HEK293 (cell line): ENCODE results near the gene CXXC1.

Source experiments
- INSM2 ChIP-seq: fragments of 450-650 bp; formaldehyde crosslinking; IDR thresholded peaks from 2 replicates; pipeline ENCODE4 v1.5.1; 2016; ENCODE audit warnings: missing biosample characterization, missing genetic modification characterization
- PBX3 ChIP-seq: sonication (generic); formaldehyde crosslinking; IDR thresholded peaks from 2 replicates; pipeline ENCODE4 v1.8.1; 2022; ENCODE audit warnings: mild to moderate bottlenecking, moderate library complexity, missing genetic modification reagents
- TRIM28 ChIP-seq: IDR thresholded peaks from 2 replicates; pipeline ENCODE4 v1.6.1; 2011; ENCODE audit warnings: low read length, control low read depth, borderline replicate concordance
- ZNF133 ChIP-seq: fragments of 450-650 bp; formaldehyde crosslinking; IDR thresholded peaks from 2 replicates; pipeline ENCODE4 v1.5.1; 2016; ENCODE audit warnings: missing biosample characterization, missing genetic modification characterization
- ZNF274 ChIP-seq, 2 experiments: fragments of 200-500 bp in 1 of 2; fragments of 450-650 bp in 1 of 2; sonication (Bioruptor generic) in 1 of 2; formaldehyde crosslinking in 1 of 2; IDR thresholded peaks; 2 replicates each; pipeline versions ENCODE4 v1.5.1 to v1.6.1; 2014 to 2016; ENCODE audit warnings: borderline replicate concordance in 1 of 2, inconsistent platforms in 1 of 2, low read length in 1 of 2, missing biosample characterization in 1 of 2, missing genetic modification characterization in 1 of 2
- ZNF280C ChIP-seq: fragments of 450-650 bp; formaldehyde crosslinking; IDR thresholded peaks from 2 replicates; pipeline ENCODE4 v1.5.1; 2016; ENCODE audit warnings: missing biosample characterization, missing genetic modification characterization
- TF ChIP-seq, protein P1 (sequence below): fragments of 450-650 bp; formaldehyde crosslinking; IDR thresholded peaks from 2 replicates; pipeline ENCODE4 v1.5.1; 2016; ENCODE audit warnings: missing biosample characterization, missing genetic modification characterization

DNA sequence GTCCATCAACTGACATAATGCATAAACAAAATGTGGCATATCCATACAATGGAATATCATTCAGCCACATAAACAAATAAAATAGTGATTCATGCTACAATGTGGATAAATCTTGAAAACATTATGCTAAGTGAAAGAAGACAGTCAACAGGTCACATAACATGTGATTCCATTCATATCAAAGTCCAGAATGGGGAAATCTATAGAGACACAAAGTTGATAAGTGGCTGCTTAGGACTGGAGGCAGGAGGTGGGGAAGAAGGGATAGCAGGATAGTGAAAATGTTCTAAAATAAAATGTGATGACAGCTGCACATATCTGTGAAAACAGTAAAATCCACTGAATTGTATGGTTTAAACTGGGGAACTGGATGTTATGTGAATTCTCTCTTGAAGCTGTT is 39.9 kb downstream of the CXXC1 start:
- TF ChIP-seq ZNF280C (tag by site-specific recombination), result no peak
- TF ChIP-seq ZNF133 (tag by site-specific recombination), result no peak
- no peak for TF ChIP-seq PBX3 (CRISPR knock-in tag)
- no peak for TF ChIP-seq TRIM28
- TF ChIP-seq, protein P1, sequence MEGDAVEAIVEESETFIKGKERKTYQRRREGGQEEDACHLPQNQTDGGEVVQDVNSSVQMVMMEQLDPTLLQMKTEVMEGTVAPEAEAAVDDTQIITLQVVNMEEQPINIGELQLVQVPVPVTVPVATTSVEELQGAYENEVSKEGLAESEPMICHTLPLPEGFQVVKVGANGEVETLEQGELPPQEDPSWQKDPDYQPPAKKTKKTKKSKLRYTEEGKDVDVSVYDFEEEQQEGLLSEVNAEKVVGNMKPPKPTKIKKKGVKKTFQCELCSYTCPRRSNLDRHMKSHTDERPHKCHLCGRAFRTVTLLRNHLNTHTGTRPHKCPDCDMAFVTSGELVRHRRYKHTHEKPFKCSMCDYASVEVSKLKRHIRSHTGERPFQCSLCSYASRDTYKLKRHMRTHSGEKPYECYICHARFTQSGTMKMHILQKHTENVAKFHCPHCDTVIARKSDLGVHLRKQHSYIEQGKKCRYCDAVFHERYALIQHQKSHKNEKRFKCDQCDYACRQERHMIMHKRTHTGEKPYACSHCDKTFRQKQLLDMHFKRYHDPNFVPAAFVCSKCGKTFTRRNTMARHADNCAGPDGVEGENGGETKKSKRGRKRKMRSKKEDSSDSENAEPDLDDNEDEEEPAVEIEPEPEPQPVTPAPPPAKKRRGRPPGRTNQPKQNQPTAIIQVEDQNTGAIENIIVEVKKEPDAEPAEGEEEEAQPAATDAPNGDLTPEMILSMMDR, result no peak
- no peak for TF ChIP-seq INSM2 (tag by site-specific recombination)
- TF ChIP-seq ZNF274 (IDR thresholded peaks at IDR 0.05; ENCODE audit: low read length), result no peak
- TF ChIP-seq ZNF274 (tag by site-specific recombination; IDR thresholded peaks at IDR 0.05; ENCODE audit: borderline replicate concordance), result no peak
